Activated CD4-positive, alpha-beta T cell treated with anti-CD3 and anti-CD28 coated beads for 36 hours (primary cell): ENCODE measurements around the gene P2RY6. TPM values are rescaled to one million over a fixed set of nuclear protein-coding genes. Genes with fewer than 3 reads are reported as not detected.

ENCODE experiments used
- ATAC-seq: fragments of 200-7000 bp; cut with Tn5 transposase; one replicate; pipeline ENCODE4 v1.10.0; 2021; ENCODE audit warnings: mild to moderate bottlenecking, moderate library complexity
- CTCF ChIA-PET: fragments of 350-600 bp; sonication (Branson Sonifier 250); formaldehyde crosslinking; loops from one replicate; lab custom pipeline; 2021; ENCODE audit warnings: antibody characterized with exemption; lab: Charles Lee
- POLR2A ChIA-PET: fragments of 350-600 bp; sonication (Branson Sonifier 250); formaldehyde crosslinking; loops from one replicate; lab custom pipeline; 2021; ENCODE audit warnings: antibody characterized with exemption, inconsistent platforms; lab: Charles Lee
- DNase-seq: peaks from one replicate; pipeline ENCODE4 v3.0.0-alpha.2; 2020
- H3K27ac Mint-ChIP-seq: one replicate; pipeline ENCODE4 v1.8.0; 2021; ENCODE audit warnings: mixed read lengths
- H3K27me3 Mint-ChIP-seq: one replicate; pipeline ENCODE4 v1.8.0; 2021; ENCODE audit warnings: mixed read lengths
- H3K36me3 Mint-ChIP-seq: one replicate; pipeline ENCODE4 v1.8.0; 2021; ENCODE audit warnings: low read depth, mixed read lengths
- H3K4me1 Mint-ChIP-seq: one replicate; pipeline ENCODE4 v1.8.0; 2021; ENCODE audit warnings: mixed read lengths
- H3K4me3 Mint-ChIP-seq: one replicate; pipeline ENCODE4 v1.8.0; 2021; ENCODE audit warnings: mild to moderate bottlenecking, moderate library complexity, mixed read lengths
- H3K9me3 Mint-ChIP-seq: one replicate; pipeline ENCODE4 v1.8.0; 2021; ENCODE audit warnings: low read depth, mixed read lengths
- intact Hi-C, 2 experiments: fragments of 100-400 bp; cut with DNase I in 1 of 2; cut with micrococcal nuclease in 1 of 2; formaldehyde crosslinking; loops; one replicate each; pipeline versions ENCODE4 v1.14.2 to v1.15.1; 2022 to 2024; cut with DNase I, micrococcal nuclease
- total RNA-seq, 2 experiments: library from RNA; stranded (reverse); gene quantifications; one replicate each; pipeline ENCODE4 v1.2.3, GENCODE V29; 2021

The P2RY6 gene
- total RNA-seq, 2 experiments from 2014 or later = not detected

GRCh38 chr11:73323464-73323863, 51.3 kb downstream of the P2RY6 start:
- CTCF ChIA-PET = interaction anchor here (0.7 to 3.2 kb wide), 2 partner anchors 11 to 444 kb away, joined by 3 to 15 read pairs; no protein-coding TSS in a partner anchor

GRCh38 chr11:73324116-73324515, 52.0 kb downstream of the P2RY6 start:
- no peaks in the 10 kb centered on the region for H3K27me3 Mint-ChIP-seq
- H3K27ac Mint-ChIP-seq = no peak overlapping the region
- no peak overlapping the region for H3K4me3 Mint-ChIP-seq
- POLR2A ChIA-PET = no interaction called here
- ATAC-seq (no peak), DNase-seq (no peak)
- H3K9me3 Mint-ChIP-seq = no peaks in the 10 kb centered on the region
- peaks cover 7% of the 10 kb centered on the region for H3K4me1 Mint-ChIP-seq
- no peaks in the 10 kb centered on the region for H3K36me3 Mint-ChIP-seq
- CTCF ChIA-PET = interaction anchor here (0.5 to 3.2 kb wide), 4 partner anchors 11 to 839 kb away, joined by 3 to 15 read pairs (median 3); no protein-coding TSS in a partner anchor
- intact Hi-C loops = no loop called here

More at GRCh38 chr11:73323464-73323863, 51.3 kb downstream of the P2RY6 start:
- H3K36me3 Mint-ChIP-seq = no peaks in the 10 kb centered on the region
- no peak overlapping the region for H3K27ac Mint-ChIP-seq
- no peak overlapping the region for H3K4me3 Mint-ChIP-seq
- intact Hi-C loops = no loop called here
- DNase-seq (no peak), ATAC-seq (no peak)
- H3K9me3 Mint-ChIP-seq = no peaks in the 10 kb centered on the region
- peaks cover 7% of the 10 kb centered on the region for H3K4me1 Mint-ChIP-seq
- no peaks in the 10 kb centered on the region for H3K27me3 Mint-ChIP-seq
- POLR2A ChIA-PET = no interaction called here

- intact Hi-C loops = no loop called here
- no peak for ATAC-seq
- POLR2A ChIA-PET = no interaction called here
Observed at GRCh38 chr11:73324665-73325035, 52.5 kb downstream of the P2RY6 start.

GRCh38 chr11:73325036-73325981, 53.2 kb downstream of the P2RY6 start:
- CTCF ChIA-PET = interaction anchor here (0.7 to 2.7 kb wide), 2 partner anchors 11 to 301 kb away, joined by 3 to 16 read pairs; no protein-coding TSS in a partner anchor
- Mint-ChIP-seq H3K27ac (no peak overlapping the region), H3K27me3 (no peaks in the 10 kb centered on the region)

More at GRCh38 chr11:73324665-73325035, 52.5 kb downstream of the P2RY6 start:
- Mint-ChIP-seq H3K27ac (no peak overlapping the region), H3K36me3 (no peaks in the 10 kb centered on the region), H3K4me1 (peaks cover 7% of the 10 kb centered on the region), H3K27me3 (no peaks in the 10 kb centered on the region), H3K9me3 (no peaks in the 10 kb centered on the region), H3K4me3 (no peak overlapping the region)
- CTCF ChIA-PET = interaction anchor here (0.5 to 0.7 kb wide), 2 partner anchors 138 to 838 kb away, joined by 3 read pairs; no protein-coding TSS in a partner anchor
- no peak for DNase-seq

GRCh38 chr11:73326929-73327811, 55.0 kb downstream of the P2RY6 start:
- intact Hi-C loops = no loop called here
- POLR2A ChIA-PET = interaction anchor here (0.7 kb wide), 1 partner anchor 1184 kb away, joined by 3 read pairs; no protein-coding TSS in a partner anchor
- Mint-ChIP-seq H3K4me3 (no peak overlapping the region), H3K27me3 (no peaks in the 10 kb centered on the region), H3K27ac (no peak overlapping the region), H3K36me3 (no peaks in the 10 kb centered on the region), H3K9me3 (no peaks in the 10 kb centered on the region), H3K4me1 (peaks cover 1% of the 10 kb centered on the region)
- CTCF ChIA-PET = interaction anchor here (1.4 to 2.7 kb wide), 4 partner anchors 9 to 33 kb away, joined by 4 to 16 read pairs (median 4); no protein-coding TSS in a partner anchor
- ATAC-seq = no peak
- no peak for DNase-seq

More at GRCh38 chr11:73325036-73325981, 53.2 kb downstream of the P2RY6 start:
- DNase-seq = no peak
- Mint-ChIP-seq H3K9me3 (no peaks in the 10 kb centered on the region), H3K4me3 (no peak overlapping the region), H3K4me1 (peaks cover 7% of the 10 kb centered on the region), H3K36me3 (no peaks in the 10 kb centered on the region)
- ATAC-seq = no peak
- intact Hi-C loops = no loop called here
- POLR2A ChIA-PET = no interaction called here

GRCh38 chr11:73327812-73328364, 55.8 kb downstream of the P2RY6 start:
- Mint-ChIP-seq H3K4me3 (no peak overlapping the region), H3K27me3 (no peaks in the 10 kb centered on the region), H3K36me3 (no peaks in the 10 kb centered on the region), H3K9me3 (no peaks in the 10 kb centered on the region), H3K4me1 (no peaks in the 10 kb centered on the region), H3K27ac (no peak overlapping the region)
- no peak for ATAC-seq
- POLR2A ChIA-PET = interaction anchor here (0.7 kb wide), 1 partner anchor 1185 kb away, joined by 3 read pairs; no protein-coding TSS in a partner anchor
- intact Hi-C loops = no loop called here
- no peak for DNase-seq
- CTCF ChIA-PET = interaction anchor here (0.7 to 2.7 kb wide), 5 partner anchors 8 to 33 kb away, joined by 3 to 16 read pairs (median 4); no protein-coding TSS in a partner anchor

GRCh38 chr11:73330569-73331093, 58.5 kb downstream of the P2RY6 start:
- Mint-ChIP-seq H3K4me3 (no peak overlapping the region), H3K27me3 (no peaks in the 10 kb centered on the region), H3K9me3 (no peaks in the 10 kb centered on the region), H3K27ac (no peak overlapping the region), H3K36me3 (no peaks in the 10 kb centered on the region), H3K4me1 (no peaks in the 10 kb centered on the region)
- intact Hi-C loops = no loop called here
- CTCF ChIA-PET = interaction anchor here (0.6 kb wide), 1 partner anchor 976 kb away, joined by 3 read pairs; no protein-coding TSS in a partner anchor
- DNase-seq (no peak), ATAC-seq (no peak)
- POLR2A ChIA-PET = no interaction called here

GRCh38 chr11:73331138-73331916, 59.2 kb downstream of the P2RY6 start:
- Mint-ChIP-seq H3K27me3 (no peaks in the 10 kb centered on the region), H3K4me3 (no peak overlapping the region), H3K36me3 (no peaks in the 10 kb centered on the region), H3K9me3 (no peaks in the 10 kb centered on the region), H3K27ac (no peak overlapping the region), H3K4me1 (no peaks in the 10 kb centered on the region)
- ATAC-seq = no peak
- POLR2A ChIA-PET = no interaction called here
- DNase-seq = no peak
- intact Hi-C loops = no loop called here
- CTCF ChIA-PET = interaction anchor here (0.7 to 1.1 kb wide), 2 partner anchors 25 to 96 kb away, joined by 3 read pairs; no protein-coding TSS in a partner anchor

GRCh38 chr11:73333173-73333572, 61.0 kb downstream of the P2RY6 start:
- DNase-seq (no peak), ATAC-seq (no peak)
- Mint-ChIP-seq H3K9me3 (no peaks in the 10 kb centered on the region), H3K27ac (no peak overlapping the region), H3K4me3 (no peak overlapping the region), H3K4me1 (no peaks in the 10 kb centered on the region), H3K27me3 (no peaks in the 10 kb centered on the region), H3K36me3 (no peaks in the 10 kb centered on the region)
- ChIA-PET POLR2A (no interaction called here), CTCF (interaction anchor here (0.9 to 6.2 kb wide), 2 partner anchors 26 to 32 kb away, joined by 3 to 91 read pairs; partner anchors contain the start of gene ARHGEF17)
- intact Hi-C loops = no loop called here
